Trophoblast cell (in vitro differentiated cells and primary cell): ENCODE results near the gene VPREB1.

Experiments used
- DNase-seq, 2 donors: peaks; one replicate each; pipeline ENCODE4 v3.0.0-alpha.2; 2016
- H2AFZ ChIP-seq: 2 replicates; pipeline ENCODE4 v1.6.1; 2013; ENCODE audit warnings: low read length, moderate library complexity, mild to moderate bottlenecking; ENCODE audit not compliant: insufficient read depth, poor library complexity
- H2AK5ac ChIP-seq: 2 replicates; pipeline ENCODE4 v1.6.1; 2013; ENCODE audit warnings: mild to moderate bottlenecking, low read length
- H2BK120ac ChIP-seq: 2 replicates; pipeline ENCODE4 v1.6.1; 2013; ENCODE audit warnings: low read length, mild to moderate bottlenecking, moderate library complexity; ENCODE audit not compliant: insufficient read depth, poor library complexity
- H2BK12ac ChIP-seq: 2 replicates; pipeline ENCODE4 v1.6.1; 2013; ENCODE audit warnings: mild to moderate bottlenecking, low read length, moderate library complexity
- H2BK5ac ChIP-seq: 2 replicates; pipeline ENCODE4 v1.6.1; 2013; ENCODE audit warnings: low read length, low read depth, moderate library complexity, mild to moderate bottlenecking; ENCODE audit not compliant: poor library complexity
- H3K14ac ChIP-seq: 2 replicates; pipeline ENCODE4 v1.6.1; 2013; ENCODE audit warnings: mild to moderate bottlenecking, low read length
- H3K18ac ChIP-seq: 2 replicates; pipeline ENCODE4 v1.6.1; 2013; ENCODE audit warnings: mild to moderate bottlenecking, low read length
- H3K23ac ChIP-seq: 2 replicates; pipeline ENCODE4 v1.6.1; 2013; ENCODE audit warnings: low read length
- H3K27ac ChIP-seq: 2 replicates; pipeline ENCODE4 v1.5.1; 2013; ENCODE audit warnings: low read depth, mild to moderate bottlenecking, inconsistent platforms, low read length, moderate library complexity
- H3K27me3 ChIP-seq: 2 replicates; pipeline ENCODE4 v1.6.1; 2013; ENCODE audit warnings: inconsistent platforms, mild to moderate bottlenecking, low read length, moderate library complexity; ENCODE audit not compliant: insufficient read depth
- H3K36me3 ChIP-seq, 2 experiments: 1 replicate in 1 of 2; 2 replicates in 1 of 2; pipeline ENCODE4 v1.6.1; 2013; ENCODE audit warnings: low read length in 2 of 2, mild to moderate bottlenecking in 2 of 2, moderate library complexity in 1 of 2; ENCODE audit not compliant: insufficient read depth in 2 of 2, control insufficient read depth in 1 of 2
- H3K4ac ChIP-seq: 2 replicates; pipeline ENCODE4 v1.6.1; 2013; ENCODE audit warnings: low read depth, mild to moderate bottlenecking, low read length, moderate library complexity
- H3K4me1 ChIP-seq, 2 experiments: 1 replicate in 1 of 2; 2 replicates in 1 of 2; pipeline ENCODE4 v1.6.1; 2013; ENCODE audit warnings: low read length in 2 of 2, mild to moderate bottlenecking in 2 of 2, moderate library complexity in 1 of 2; ENCODE audit not compliant: insufficient read depth in 2 of 2, control insufficient read depth in 1 of 2
- H3K4me2 ChIP-seq: 2 replicates; pipeline ENCODE4 v1.6.1; 2013; ENCODE audit warnings: inconsistent platforms, mild to moderate bottlenecking, low read length, moderate library complexity
- H3K4me3 ChIP-seq: 2 replicates; pipeline ENCODE4 v1.5.1; 2013; ENCODE audit warnings: mild to moderate bottlenecking, low read depth, low read length, inconsistent platforms
- H3K79me1 ChIP-seq: one replicate; pipeline ENCODE4 v1.6.1; 2013; ENCODE audit warnings: low read length
- H3K79me2 ChIP-seq: 2 replicates; pipeline ENCODE4 v1.6.1; 2013; ENCODE audit warnings: low read length, mild to moderate bottlenecking; ENCODE audit not compliant: control insufficient read depth, insufficient read depth, poor library complexity
- H3K9ac ChIP-seq: 2 replicates; pipeline ENCODE4 v1.6.1; 2013; ENCODE audit warnings: mild to moderate bottlenecking, low read length
- H3K9me3 ChIP-seq: 2 replicates; pipeline ENCODE4 v1.6.1; 2013; ENCODE audit warnings: low read depth, mild to moderate bottlenecking, control low read depth, inconsistent platforms, low read length; ENCODE audit not compliant: insufficient read depth
- H4K12ac ChIP-seq: 2 replicates; pipeline ENCODE4 v1.6.1; 2013; ENCODE audit warnings: low read depth, mild to moderate bottlenecking, low read length, moderate library complexity
- H4K8ac ChIP-seq: 2 replicates; pipeline ENCODE4 v1.6.1; 2013; ENCODE audit warnings: low read depth, mild to moderate bottlenecking, low read length, moderate library complexity
- H4K91ac ChIP-seq: one replicate; pipeline ENCODE4 v1.6.1; 2013; ENCODE audit warnings: low read depth, mild to moderate bottlenecking, low read length, moderate library complexity
- WGBS: extraction: QIAGEN DNeasy Blood & Tissue Kit; methylation state at CpG from one replicate; pipeline ENCODE4 v1.1.7; 2013; ENCODE audit warnings: missing lambda C conversion rate; ENCODE audit not compliant: insufficient read length, insufficient coverage; ENCODE audit errors: extremely low coverage; 5-methylcytosine and 5-hydroxymethylcytosine counted together

Gene VPREB1

DNA sequence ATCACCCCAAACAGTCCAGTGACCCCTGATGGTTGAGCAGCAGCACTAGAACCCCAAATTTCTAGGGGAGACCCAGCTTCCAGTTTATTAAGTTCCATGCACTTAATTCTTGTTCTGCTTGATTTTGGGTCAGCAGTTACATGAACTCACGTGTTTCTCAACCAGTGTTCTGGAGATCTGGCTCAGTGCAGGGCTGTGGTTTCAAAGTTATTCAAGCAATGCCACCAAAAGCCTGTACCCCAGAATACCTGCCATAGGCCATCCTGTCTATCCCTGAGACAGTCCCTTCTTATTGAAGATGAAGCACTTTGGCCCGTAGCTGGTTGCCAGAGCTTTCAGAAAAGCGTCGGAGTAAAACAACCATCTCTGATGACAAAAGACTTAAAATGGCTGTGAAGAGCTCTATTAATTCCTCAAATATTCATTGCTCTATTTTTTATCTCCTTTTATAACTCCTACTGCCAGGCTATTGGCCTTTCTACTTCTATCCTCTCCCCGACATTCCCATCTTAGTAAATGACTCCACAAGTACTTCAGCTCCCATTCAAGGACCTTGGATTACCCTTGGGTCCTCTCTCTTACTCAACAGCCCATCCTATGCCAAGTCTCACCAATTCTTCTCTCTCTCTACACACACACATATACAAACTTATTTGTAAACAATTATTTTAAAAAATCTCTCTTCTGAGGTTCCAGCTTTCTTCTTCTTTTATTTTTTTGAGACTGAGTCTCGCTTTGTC, 18.0 kb upstream of the VPREB1 start:
- WGBS, result no CpG with 5 or more reads among the region's 6 CpGs
- Histone ChIP-seq H2BK5ac (no peak overlapping the region), H3K14ac (no peak overlapping the region), H3K4ac (no peak overlapping the region), H4K12ac (no peak overlapping the region), H3K79me1 (no peaks in the 10 kb centered on the region), H2AK5ac (no peak overlapping the region), H4K8ac (no peak overlapping the region), H3K27me3 (peaks cover 5% of the 10 kb centered on the region), H2BK120ac (no peak overlapping the region), H3K18ac (no peak overlapping the region), H3K9ac (no peak overlapping the region), H3K4me3 (no peak overlapping the region), H3K4me2 (no peak overlapping the region), H3K9me3 (no peaks in the 10 kb centered on the region), H4K91ac (no peak overlapping the region), H3K79me2 (no peaks in the 10 kb centered on the region), H3K4me1 (no peaks in the 10 kb centered on the region), H3K27ac (no peak overlapping the region), H2BK12ac (no peak overlapping the region), H2AFZ (no peak overlapping the region), H3K36me3 (no peaks in the 10 kb centered on the region), H3K23ac (no peak overlapping the region)
- peak in 1 of 2 donors; percentile 43 for DNase-seq

DNA sequence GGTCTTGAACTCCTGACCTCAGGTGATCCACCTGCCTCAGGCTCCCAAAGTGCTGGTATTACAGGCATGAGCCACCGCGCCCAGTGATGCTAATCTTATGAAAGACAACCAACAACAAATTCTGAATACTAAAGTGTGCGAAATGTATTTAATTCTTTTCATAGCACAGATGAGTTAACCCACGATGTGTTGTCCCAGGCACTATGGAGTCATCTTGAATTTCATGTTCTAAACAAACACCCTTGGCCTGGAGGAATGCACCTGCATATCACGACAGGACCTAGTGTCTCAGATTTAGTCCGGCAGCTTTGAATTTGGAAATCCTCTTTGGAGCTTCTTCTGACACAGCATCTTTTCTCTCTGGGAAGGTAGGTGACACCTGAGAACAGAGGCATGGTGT, 16.2 kb upstream of the VPREB1 start:
- no peak overlapping the region for H2AK5ac ChIP-seq
- no peak overlapping the region for H4K8ac ChIP-seq
- H3K9ac ChIP-seq, result no peak overlapping the region
- no peak overlapping the region for H3K27ac ChIP-seq
- no peaks in the 10 kb centered on the region for H3K4me1 ChIP-seq
- H3K9me3 ChIP-seq, result no peaks in the 10 kb centered on the region
- no peak overlapping the region for H3K4ac ChIP-seq
- no peak overlapping the region for H4K12ac ChIP-seq
- no peak overlapping the region for H4K91ac ChIP-seq
- DNase-seq, result peak; percentile 77 to 95
- H3K36me3 ChIP-seq, result no peaks in the 10 kb centered on the region
- peaks cover 5% of the 10 kb centered on the region for H3K27me3 ChIP-seq
- no peak overlapping the region for H2BK5ac ChIP-seq
- H2AFZ ChIP-seq, result no peak overlapping the region
- H3K18ac ChIP-seq, result no peak overlapping the region
- no peak overlapping the region for H3K14ac ChIP-seq
- no peak overlapping the region for H3K4me3 ChIP-seq
- no CpG with 5 or more reads among the region's 6 CpGs for WGBS
- H2BK120ac ChIP-seq, result no peak overlapping the region
- H3K4me2 ChIP-seq, result no peak overlapping the region
- no peak overlapping the region for H2BK12ac ChIP-seq
- H3K79me1 ChIP-seq, result no peaks in the 10 kb centered on the region
- H3K79me2 ChIP-seq, result no peaks in the 10 kb centered on the region
- H3K23ac ChIP-seq, result no peak overlapping the region

DNA sequence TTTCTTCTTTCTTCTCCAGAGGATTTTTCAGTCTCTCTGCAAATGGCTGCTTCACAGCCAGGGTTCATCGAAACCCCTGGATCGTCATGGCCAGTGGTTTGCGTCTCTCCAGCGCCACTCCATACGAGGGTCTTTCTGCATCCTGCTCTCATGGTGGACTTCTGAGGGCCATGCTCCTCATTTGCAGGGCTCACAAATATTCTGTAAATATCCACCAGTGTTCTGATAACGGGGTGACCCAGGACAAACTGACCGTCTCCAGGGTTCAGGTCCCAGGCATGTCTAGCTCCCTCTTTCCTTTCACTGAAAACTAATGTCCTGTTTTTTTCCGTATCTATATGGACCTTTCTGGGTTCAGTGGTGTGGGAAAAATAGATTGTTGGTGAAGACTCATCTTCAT, 15.7 kb upstream of the VPREB1 start:
- DNase-seq, result no peak
- no peak overlapping the region for H3K4ac ChIP-seq
- no peak overlapping the region for H2AFZ ChIP-seq
- no peak overlapping the region for H4K8ac ChIP-seq
- H3K9me3 ChIP-seq, result no peaks in the 10 kb centered on the region
- H3K27me3 ChIP-seq, result peaks cover 5% of the 10 kb centered on the region
- no peak overlapping the region for H2BK12ac ChIP-seq
- H3K27ac ChIP-seq, result no peak overlapping the region
- H3K79me1 ChIP-seq, result no peaks in the 10 kb centered on the region
- H3K14ac ChIP-seq, result no peak overlapping the region
- H3K79me2 ChIP-seq, result no peaks in the 10 kb centered on the region
- no peak overlapping the region for H2BK120ac ChIP-seq
- H3K9ac ChIP-seq, result no peak overlapping the region
- no peak overlapping the region for H3K18ac ChIP-seq
- no peak overlapping the region for H4K12ac ChIP-seq
- H4K91ac ChIP-seq, result no peak overlapping the region
- H3K4me3 ChIP-seq, result no peak overlapping the region
- H2AK5ac ChIP-seq, result no peak overlapping the region
- no peak overlapping the region for H3K23ac ChIP-seq
- WGBS, result no CpG with 5 or more reads among the region's 8 CpGs
- H3K4me1 ChIP-seq, result no peaks in the 10 kb centered on the region
- H3K4me2 ChIP-seq, result no peak overlapping the region
- H3K36me3 ChIP-seq, result no peaks in the 10 kb centered on the region
- H2BK5ac ChIP-seq, result no peak overlapping the region

DNA sequence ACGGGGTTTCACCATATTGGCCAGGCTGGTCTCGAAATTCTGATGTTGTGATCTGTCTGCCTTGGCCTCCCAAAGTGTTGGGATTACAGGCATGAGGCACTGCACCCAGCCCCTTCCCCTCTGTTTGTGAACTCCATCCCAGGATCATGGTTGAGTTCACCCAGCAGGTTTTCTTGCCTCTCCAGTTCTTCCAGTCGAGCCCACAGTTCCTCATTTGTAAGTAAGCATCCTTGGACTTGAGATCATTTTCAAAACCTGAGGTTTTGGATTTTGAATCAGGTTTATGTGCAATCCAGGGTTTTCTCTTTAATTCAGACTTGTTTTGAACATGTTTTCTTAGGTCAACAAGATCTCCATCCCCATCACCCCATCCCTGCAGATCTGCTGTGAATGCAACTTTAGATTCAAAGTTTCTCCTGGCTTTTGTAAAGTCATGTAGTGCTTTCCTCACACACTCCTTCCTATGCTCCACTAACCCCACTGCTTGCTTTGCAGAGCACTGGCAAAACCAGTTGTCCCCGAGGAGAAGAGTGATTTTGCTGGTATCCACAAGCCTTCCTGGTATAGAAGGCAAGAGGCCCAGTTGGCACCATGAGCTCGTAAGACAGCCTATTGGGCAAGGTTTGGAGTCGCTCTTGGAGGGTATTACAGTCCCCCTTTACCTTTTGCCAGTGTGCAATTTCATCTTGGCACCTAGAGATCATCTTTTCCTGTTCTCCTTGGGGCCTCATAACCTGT, 14.7 kb upstream of the VPREB1 start:
- H3K27me3 ChIP-seq, result peaks cover 5% of the 10 kb centered on the region
- H3K4ac ChIP-seq, result no peak overlapping the region
- no peak overlapping the region for H3K14ac ChIP-seq
- H3K23ac ChIP-seq, result peak overlapping the region; percentile 57
- no peaks in the 10 kb centered on the region for H3K9me3 ChIP-seq
- H3K27ac ChIP-seq, result no peak overlapping the region
- no peaks in the 10 kb centered on the region for H3K79me2 ChIP-seq
- no peak overlapping the region for H4K91ac ChIP-seq
- no peak overlapping the region for H3K4me3 ChIP-seq
- no peaks in the 10 kb centered on the region for H3K79me1 ChIP-seq
- H4K8ac ChIP-seq, result no peak overlapping the region
- no peak overlapping the region for H2AK5ac ChIP-seq
- H3K9ac ChIP-seq, result peak overlapping the region; percentile 22
- no peaks in the 10 kb centered on the region for H3K36me3 ChIP-seq
- no peaks in the 10 kb centered on the region for H3K4me1 ChIP-seq
- WGBS, result no CpG with 5 or more reads among the region's 6 CpGs
- H2AFZ ChIP-seq, result no peak overlapping the region
- H3K18ac ChIP-seq, result no peak overlapping the region
- DNase-seq, result peak in 1 of 2 donors; percentile 56
- H2BK12ac ChIP-seq, result no peak overlapping the region
- H2BK120ac ChIP-seq, result no peak overlapping the region
- H4K12ac ChIP-seq, result no peak overlapping the region
- no peak overlapping the region for H3K4me2 ChIP-seq
- no peak overlapping the region for H2BK5ac ChIP-seq
